Peyer's patch (tissue), 4 donors: ENCODE measurements around the gene SPINK4. TPM values are rescaled to one million over a fixed set of nuclear protein-coding genes. Genes with fewer than 3 reads are reported as not detected.
A peak's percentile ranks its signal among the peaks of the same experiment; 100 is the strongest.

Experiments used
- DNase-seq, 3 donors: peaks; one replicate each; pipeline ENCODE4 v3.0.0-alpha.2; 2017 to 2019
- H3K27ac ChIP-seq, 4 donors: fragments of 200-600 bp; sonication (generic); one replicate each; pipeline ENCODE4 v1.5.1; 2016 to 2019
- H3K27me3 ChIP-seq, 2 donors: fragments of 200-600 bp; sonication (generic); one replicate each; pipeline ENCODE4 v1.5.1; 2019
- H3K36me3 ChIP-seq, 3 donors: fragments of 200-600 bp; sonication (generic); one replicate each; pipeline ENCODE4 v1.5.1; 2016 to 2019
- H3K4me1 ChIP-seq, 4 donors: fragments of 200-600 bp; sonication (generic); one replicate each; pipeline ENCODE4 v1.5.1; 2016 to 2019
- H3K4me3 ChIP-seq, 4 donors: fragments of 200-600 bp; sonication (generic); 1 replicate in 3 of 4; 2 replicates in 1 of 4; pipeline ENCODE4 v1.5.1; 2016 to 2019; ENCODE audit warnings: mild to moderate bottlenecking in 1 of 4
- H3K9me3 ChIP-seq, 4 donors: fragments of 200-600 bp; sonication (generic); one replicate each; pipeline ENCODE4 v1.5.1; 2016 to 2019; ENCODE audit warnings: mild to moderate bottlenecking in 1 of 4
- CTCF ChIP-seq, 6 experiments: fragments of 450-650 bp in 4 of 6; fragments of 200-600 bp in 2 of 6; sonication (generic) in 1 of 6; IDR thresholded peaks; one replicate each; pipeline ENCODE4 v1.5.1; 2017 to 2019; ENCODE audit warnings: antibody characterized with exemption in 6 of 6, mild to moderate bottlenecking in 3 of 6, moderate library complexity in 1 of 6
- POLR2A ChIP-seq, 2 donors: fragments of 450-650 bp; IDR thresholded peaks; one replicate each; pipeline ENCODE4 v1.5.1; 2017; ENCODE audit warnings: antibody characterized with exemption in 2 of 2, mild to moderate bottlenecking in 2 of 2, moderate library complexity in 2 of 2
- total RNA-seq, 4 donors: library from RNA; depleted of rRNA; stranded (reverse); fragments of >200 nt; gene quantifications; one replicate each; pipeline ENCODE4 v1.1.0, GENCODE V29; 2016

The SPINK4 gene
- total RNA-seq, 4 donors from 2014 or later: 106 to 639 (median 276) TPM

- DNase-seq: peak in 2 of 3 donors; percentile 71 to 81
- TF ChIP-seq POLR2A (IDR thresholded peaks at IDR 0.05) (peak in 1 of 2 donors; percentile 30), CTCF (IDR thresholded peaks at IDR 0.05) (peak in 2 of 6 experiments; percentile 2 to 27)
- Histone ChIP-seq H3K4me1 (peaks cover 0 to 9% (median 4%) of the 10 kb centered on the region in 4 donors), H3K27ac (peak overlapping the region in 3 of 4 donors; percentile 59 to 93 (median 77)), H3K9me3 (no peaks in the 10 kb centered on the region), H3K27me3 (no peaks in the 10 kb centered on the region), H3K4me3 (no peak overlapping the region), H3K36me3 (no peaks in the 10 kb centered on the region)
These were observed 28.1 kb upstream of the SPINK4 start for GRCh38 chr9:33211695-33212393.

- no peak for TF ChIP-seq CTCF (IDR thresholded peaks at IDR 0.05)
- no peak for TF ChIP-seq POLR2A (IDR thresholded peaks at IDR 0.05)
- H3K36me3 ChIP-seq: no peaks in the 10 kb centered on the region
- DNase-seq: peak in 2 of 3 donors; percentile 26 to 50
- no peak overlapping the region for H3K4me3 ChIP-seq
- peaks cover 0 to 4% (median 0%) of the 10 kb centered on the region in 4 donors for H3K4me1 ChIP-seq
- H3K27ac ChIP-seq: peak overlapping the region in 2 of 4 donors; percentile 30 to 34
- H3K9me3 ChIP-seq: no peaks in the 10 kb centered on the region
- H3K27me3 ChIP-seq: no peaks in the 10 kb centered on the region
These were observed 19.0 kb upstream of the SPINK4 start for GRCh38 chr9:33220681-33221567.

- TF ChIP-seq POLR2A (IDR thresholded peaks at IDR 0.05) (no peak), CTCF (IDR thresholded peaks at IDR 0.05) (no peak)
- H3K4me1 ChIP-seq: peaks cover 0 to 4% (median 0%) of the 10 kb centered on the region in 4 donors
- DNase-seq: no peak
These were observed 18.4 kb upstream of the SPINK4 start for GRCh38 chr9:33221568-33221884.

GRCh38 chr9:33222031-33222430 lies 17.9 kb upstream of the SPINK4 start:
- no peaks in the 10 kb centered on the region for H3K9me3 ChIP-seq
- H3K4me3 ChIP-seq: no peak overlapping the region
- H3K36me3 ChIP-seq: no peaks in the 10 kb centered on the region
- TF ChIP-seq POLR2A (IDR thresholded peaks at IDR 0.05) (no peak), CTCF (IDR thresholded peaks at IDR 0.05) (no peak)
- H3K27ac ChIP-seq: no peak overlapping the region
- peak in 1 of 3 donors; percentile 41 for DNase-seq
- H3K27me3 ChIP-seq: no peaks in the 10 kb centered on the region
- peaks cover 0 to 4% (median 0%) of the 10 kb centered on the region in 4 donors for H3K4me1 ChIP-seq

More at GRCh38 chr9:33221568-33221884, 18.4 kb upstream of the SPINK4 start:
- Histone ChIP-seq H3K36me3 (no peaks in the 10 kb centered on the region), H3K9me3 (no peaks in the 10 kb centered on the region), H3K4me3 (no peak overlapping the region), H3K27ac (peak overlapping the region in 2 of 4 donors; percentile 30 to 34), H3K27me3 (no peaks in the 10 kb centered on the region)

- no peak overlapping the region for H3K4me3 ChIP-seq
- TF ChIP-seq POLR2A (IDR thresholded peaks at IDR 0.05) (no peak), CTCF (IDR thresholded peaks at IDR 0.05) (no peak)
- no peak overlapping the region for H3K27ac ChIP-seq
- DNase-seq: no peak
- H3K36me3 ChIP-seq: no peaks in the 10 kb centered on the region
- H3K4me1 ChIP-seq: peaks cover 0 to 4% (median 0%) of the 10 kb centered on the region in 4 donors
- no peaks in the 10 kb centered on the region for H3K27me3 ChIP-seq
- H3K9me3 ChIP-seq: no peaks in the 10 kb centered on the region
These were observed 16.3 kb upstream of the SPINK4 start for GRCh38 chr9:33223696-33224095.
